WERI-Rb-1 (cell line): ENCODE data around the gene PTK7.

Experiments used
- DNase-seq: peaks from one replicate; pipeline ENCODE4 v3.0.0-alpha.2; 2020
- H3K27ac ChIP-seq: fragments of 250-450 bp; sonication (Bioruptor Pico); 2 replicates; pipeline ENCODE4 v1.5.1; 2020; ENCODE audit warnings: mild to moderate bottlenecking, moderate library complexity
- H3K27me3 ChIP-seq: fragments of 250-450 bp; sonication (Bioruptor Pico); 2 replicates; pipeline ENCODE4 v1.5.1; 2021; ENCODE audit warnings: mild to moderate bottlenecking, low read depth, moderate library complexity; ENCODE audit not compliant: insufficient read depth, severe bottlenecking
- H3K36me3 ChIP-seq: fragments of 250-450 bp; sonication (Bioruptor Pico); 2 replicates; pipeline ENCODE4 v1.5.1; 2020; ENCODE audit warnings: mild to moderate bottlenecking, moderate library complexity
- H3K4me3 ChIP-seq: 2 replicates; pipeline ENCODE4 v1.5.1; 2011; ENCODE audit warnings: low read depth, mild to moderate bottlenecking, control low read depth, low read length
- H3K9me3 ChIP-seq: fragments of 250-450 bp; sonication (Bioruptor Pico); 2 replicates; pipeline ENCODE4 v1.5.1; 2021; ENCODE audit warnings: mild to moderate bottlenecking, moderate library complexity; ENCODE audit not compliant: severe bottlenecking
- CTCF ChIP-seq: IDR thresholded peaks from 2 replicates; pipeline ENCODE4 v1.5.1; 2011; ENCODE audit warnings: low read depth, mild to moderate bottlenecking, control low read depth, inconsistent platforms, low read length

PTK7 gene

GRCh38 chr6:43120944-43121913, 45.1 kb downstream of the PTK7 start:
- Histone ChIP-seq H3K9me3 (no peaks in the 10 kb centered on the region), H3K4me3 (no peak overlapping the region)
- peak; percentile 37 for DNase-seq

GRCh38 chr6:43122146-43122545, 46.0 kb downstream of the PTK7 start:
- DNase-seq = no peak
- Histone ChIP-seq H3K4me3 (no peak overlapping the region), H3K36me3 (peaks cover 2% of the 10 kb centered on the region; the same call in 1 of the 2 replicates), H3K27me3 (no peaks in the 10 kb centered on the region), H3K9me3 (no peaks in the 10 kb centered on the region), H3K27ac (no peak overlapping the region)
- no peak for TF ChIP-seq CTCF

More at GRCh38 chr6:43120944-43121913, 45.1 kb downstream of the PTK7 start:
- Histone ChIP-seq H3K27ac (peak overlapping the region; percentile 5; the same call in 1 of the 2 replicates), H3K36me3 (peaks cover 4% of the 10 kb centered on the region; the same call in 1 of the 2 replicates), H3K27me3 (no peaks in the 10 kb centered on the region)
- no peak for TF ChIP-seq CTCF

- peak; percentile 56 for DNase-seq
- H3K9me3 ChIP-seq = no peaks in the 10 kb centered on the region
- no peak overlapping the region for H3K4me3 ChIP-seq
- H3K27ac ChIP-seq = peak overlapping the region; percentile 47
- H3K36me3 ChIP-seq = no peaks in the 10 kb centered on the region
- no peaks in the 10 kb centered on the region for H3K27me3 ChIP-seq
- TF ChIP-seq CTCF = no peak
Observed at GRCh38 chr6:43123461-43124314, 47.6 kb downstream of the PTK7 start.

GRCh38 chr6:43124481-43124880, 48.4 kb downstream of the PTK7 start:
- H3K36me3 ChIP-seq = no peaks in the 10 kb centered on the region
- H3K4me3 ChIP-seq = no peak overlapping the region
- H3K27ac ChIP-seq = 0 out of 2 replicates have a peak overlapping the region, but pooled peaks have one; percentile 9
- DNase-seq = no peak
- TF ChIP-seq CTCF = no peak
- no peaks in the 10 kb centered on the region for H3K9me3 ChIP-seq
- no peaks in the 10 kb centered on the region for H3K27me3 ChIP-seq

- no peak overlapping the region for H3K4me3 ChIP-seq
- H3K9me3 ChIP-seq = no peaks in the 10 kb centered on the region
- H3K27me3 ChIP-seq = no peaks in the 10 kb centered on the region
- no peak for TF ChIP-seq CTCF
- H3K36me3 ChIP-seq = peaks cover under 1% of the 10 kb centered on the region; the same call in 1 of the 2 replicates
- no peak for DNase-seq
- H3K27ac ChIP-seq = no peak overlapping the region
Observed at GRCh38 chr6:43125119-43125518, 49.0 kb downstream of the PTK7 start.
